GM18517 (cell line): Measurements from ENCODE around the gene SIPA1L3.
A peak's percentile ranks its signal among the peaks of the same experiment; 100 is the strongest.
"Not testable (repeated sequence)": the region's sequence is repeated elsewhere in the genome, so short reads cannot be mapped to it uniquely, and the experiment has no call there.

Experiments
- ATAC-seq: cut with Tn5 transposase; IDR thresholded peaks from one replicate; pipeline ENCODE4 v1.9.1; 2021; ENCODE audit warnings: mild to moderate bottlenecking, moderate library complexity; ENCODE audit not compliant: unreplicated experiment

SIPA1L3 gene, protein sequence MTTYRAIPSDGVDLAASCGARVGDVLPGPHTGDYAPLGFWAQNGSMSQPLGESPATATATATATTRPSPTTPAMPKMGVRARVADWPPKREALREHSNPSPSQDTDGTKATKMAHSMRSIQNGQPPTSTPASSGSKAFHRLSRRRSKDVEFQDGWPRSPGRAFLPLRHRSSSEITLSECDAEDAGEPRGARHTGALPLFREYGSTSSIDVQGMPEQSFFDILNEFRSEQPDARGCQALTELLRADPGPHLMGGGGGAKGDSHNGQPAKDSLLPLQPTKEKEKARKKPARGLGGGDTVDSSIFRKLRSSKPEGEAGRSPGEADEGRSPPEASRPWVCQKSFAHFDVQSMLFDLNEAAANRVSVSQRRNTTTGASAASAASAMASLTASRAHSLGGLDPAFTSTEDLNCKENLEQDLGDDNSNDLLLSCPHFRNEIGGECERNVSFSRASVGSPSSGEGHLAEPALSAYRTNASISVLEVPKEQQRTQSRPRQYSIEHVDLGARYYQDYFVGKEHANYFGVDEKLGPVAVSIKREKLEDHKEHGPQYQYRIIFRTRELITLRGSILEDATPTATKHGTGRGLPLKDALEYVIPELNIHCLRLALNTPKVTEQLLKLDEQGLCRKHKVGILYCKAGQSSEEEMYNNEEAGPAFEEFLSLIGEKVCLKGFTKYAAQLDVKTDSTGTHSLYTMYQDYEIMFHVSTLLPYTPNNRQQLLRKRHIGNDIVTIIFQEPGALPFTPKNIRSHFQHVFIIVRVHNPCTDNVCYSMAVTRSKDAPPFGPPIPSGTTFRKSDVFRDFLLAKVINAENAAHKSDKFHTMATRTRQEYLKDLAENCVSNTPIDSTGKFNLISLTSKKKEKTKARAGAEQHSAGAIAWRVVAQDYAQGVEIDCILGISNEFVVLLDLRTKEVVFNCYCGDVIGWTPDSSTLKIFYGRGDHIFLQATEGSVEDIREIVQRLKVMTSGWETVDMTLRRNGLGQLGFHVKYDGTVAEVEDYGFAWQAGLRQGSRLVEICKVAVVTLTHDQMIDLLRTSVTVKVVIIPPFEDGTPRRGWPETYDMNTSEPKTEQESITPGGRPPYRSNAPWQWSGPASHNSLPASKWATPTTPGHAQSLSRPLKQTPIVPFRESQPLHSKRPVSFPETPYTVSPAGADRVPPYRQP (N-terminal part only)

GRCh38 chr19:37906869-37907734, at the start of gene SIPA1L3:
Gene SIPA1L3, plus strand, starts transcription at chr19:37907208. Its CDS starts 174,358 bp downstream, at chr19:38081566.
- peak; percentile 67 for ATAC-seq

DNA sequence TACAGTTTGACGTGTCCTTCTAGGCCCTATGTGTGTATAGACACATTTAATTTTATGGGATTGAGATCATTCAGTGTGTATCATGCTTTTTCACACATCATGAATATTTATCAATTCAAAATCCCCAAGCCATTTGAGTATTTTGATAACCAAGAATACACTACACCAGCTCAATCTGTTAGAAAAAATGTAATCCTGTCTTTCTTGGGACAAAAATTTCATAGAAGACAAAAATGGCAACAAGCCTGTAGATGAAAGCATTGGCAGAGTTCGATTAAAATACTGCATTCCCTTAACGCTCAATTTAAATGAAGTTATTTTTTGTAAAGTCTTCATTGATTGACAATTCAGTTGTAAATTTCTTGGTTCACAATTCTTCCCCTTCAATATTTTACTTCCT, 42.5 kb upstream of the SIPA1L3 start:
- no peak for ATAC-seq

- ATAC-seq: not testable (repeated sequence)
Measured at GRCh38 chr19:37865930-37866329, 41.1 kb upstream of the SIPA1L3 start.

DNA sequence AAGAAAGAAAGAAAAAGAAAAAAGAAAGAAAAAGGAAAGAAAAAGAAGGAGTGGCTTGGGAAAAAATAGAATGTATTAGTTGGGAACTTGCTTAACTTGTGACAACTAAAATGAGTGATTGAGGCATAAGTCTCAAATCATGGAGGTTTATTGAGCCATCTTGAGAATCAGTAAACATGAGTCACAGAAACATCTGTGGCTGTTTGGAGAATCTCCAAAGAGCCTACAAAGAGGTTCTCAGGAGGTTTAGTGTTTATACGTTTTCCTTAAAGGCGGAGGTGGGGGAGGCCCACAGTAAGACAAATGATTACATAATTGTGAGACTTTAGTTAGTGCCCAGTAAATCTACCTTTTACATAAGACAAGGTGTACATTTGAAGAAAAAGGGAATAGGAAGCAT, 39.2 kb upstream of the SIPA1L3 start:
- ATAC-seq: no peak

- ATAC-seq: no peak
Measured at GRCh38 chr19:37869766-37870340, 37.2 kb upstream of the SIPA1L3 start.

DNA sequence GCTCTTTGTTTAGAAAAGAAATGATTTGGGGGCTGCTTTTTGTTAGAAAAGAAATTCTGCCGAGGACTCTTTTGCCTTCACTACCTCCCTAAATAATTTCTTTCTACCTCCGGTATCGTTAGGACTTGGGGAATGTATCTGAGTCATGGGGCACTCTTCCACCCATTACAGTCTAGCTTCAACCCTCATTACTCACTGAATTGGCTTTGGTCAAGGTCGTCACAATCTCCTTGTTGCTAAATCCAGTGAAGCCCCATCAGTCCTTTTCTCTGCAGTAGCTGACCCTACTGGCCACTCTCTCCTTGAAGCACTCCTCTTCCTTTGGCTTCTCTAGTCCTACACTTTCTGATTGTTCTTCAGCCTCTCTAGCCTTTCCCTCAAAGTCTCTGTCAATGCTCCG, 34.6 kb upstream of the SIPA1L3 start:
- no peak for ATAC-seq

- ATAC-seq: no peak
Measured at GRCh38 chr19:37874784-37875183, 32.2 kb upstream of the SIPA1L3 start.

- no peak for ATAC-seq
Measured at GRCh38 chr19:37876032-37876431, 31.0 kb upstream of the SIPA1L3 start.

DNA sequence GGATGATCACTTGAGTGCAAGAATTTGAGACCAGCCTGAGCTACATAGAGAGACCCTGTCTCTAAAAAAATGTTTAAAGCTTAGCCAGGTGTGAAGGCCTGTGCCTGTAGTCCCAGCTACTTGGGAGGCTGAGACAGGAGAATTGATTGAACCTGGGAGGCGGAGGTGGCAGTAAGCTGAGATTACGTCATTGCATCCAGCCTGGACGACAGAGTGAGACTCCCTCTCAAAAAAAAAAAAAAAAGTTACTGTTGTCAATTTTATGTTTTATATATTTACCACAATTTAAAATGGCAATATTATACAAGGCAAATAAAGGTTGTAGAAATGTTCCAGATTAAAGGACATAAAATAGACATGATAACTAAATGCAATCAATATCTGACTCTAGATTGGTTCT, 29.9 kb upstream of the SIPA1L3 start:
- ATAC-seq: no peak

- no peak for ATAC-seq
Measured at GRCh38 chr19:37885392-37885791, 21.6 kb upstream of the SIPA1L3 start.

GRCh38 chr19:37886571-37886970, 20.4 kb upstream of the SIPA1L3 start:
- ATAC-seq: no peak

DNA sequence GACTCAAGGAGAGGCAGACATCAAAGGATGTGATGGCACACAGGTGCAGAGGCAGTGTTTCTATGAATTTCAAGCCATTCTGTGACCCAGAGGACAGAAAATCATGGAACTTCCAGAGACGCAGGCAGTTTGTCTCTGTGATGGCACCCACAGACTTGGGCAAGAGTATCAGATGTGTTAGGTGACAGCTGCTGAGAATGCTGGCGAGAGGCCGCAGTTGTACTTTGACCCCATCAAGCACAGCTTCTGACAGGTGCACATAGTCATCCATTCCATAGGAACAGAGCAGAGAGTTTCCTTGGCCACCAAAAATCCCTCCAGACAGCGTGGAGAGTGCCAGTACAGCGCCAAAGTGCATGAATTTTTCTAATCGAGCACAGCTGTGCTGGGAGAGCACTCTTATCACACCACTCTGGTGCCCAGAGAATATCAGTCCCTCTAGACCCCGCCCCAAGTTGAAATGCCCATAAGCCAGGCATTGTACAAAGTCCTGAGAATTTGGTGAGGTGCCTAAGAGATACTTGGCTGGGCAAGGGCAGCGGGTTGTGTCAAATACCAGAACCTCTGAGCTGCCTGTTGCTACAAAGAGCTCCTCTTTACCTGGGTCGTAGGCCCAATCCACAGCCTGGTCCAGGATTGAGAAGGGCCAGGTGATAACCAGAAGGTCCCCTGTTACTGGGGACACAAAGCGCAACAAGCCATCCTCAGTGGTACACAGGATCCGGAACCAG, 13.0 kb upstream of the SIPA1L3 start:
- no peak for ATAC-seq

DNA sequence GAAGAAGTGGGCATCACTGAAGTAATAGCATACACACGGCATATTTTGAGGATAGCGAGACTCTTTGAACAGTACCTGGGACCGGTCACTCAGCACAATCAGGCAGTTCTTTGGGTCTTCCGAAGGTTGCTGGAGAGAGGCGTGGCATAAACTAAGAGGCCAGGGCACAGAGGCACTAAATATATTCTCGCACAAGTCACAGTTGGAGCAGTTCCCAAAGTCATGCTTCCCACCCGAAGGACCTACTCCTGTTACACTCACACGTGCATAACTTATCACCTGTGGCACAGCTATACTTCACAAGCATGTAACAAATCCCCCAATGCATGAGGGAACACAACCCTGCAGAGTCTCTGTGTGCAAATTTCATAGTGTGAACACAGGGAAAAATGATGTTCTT, 10.8 kb upstream of the SIPA1L3 start:
- no peak for ATAC-seq

DNA sequence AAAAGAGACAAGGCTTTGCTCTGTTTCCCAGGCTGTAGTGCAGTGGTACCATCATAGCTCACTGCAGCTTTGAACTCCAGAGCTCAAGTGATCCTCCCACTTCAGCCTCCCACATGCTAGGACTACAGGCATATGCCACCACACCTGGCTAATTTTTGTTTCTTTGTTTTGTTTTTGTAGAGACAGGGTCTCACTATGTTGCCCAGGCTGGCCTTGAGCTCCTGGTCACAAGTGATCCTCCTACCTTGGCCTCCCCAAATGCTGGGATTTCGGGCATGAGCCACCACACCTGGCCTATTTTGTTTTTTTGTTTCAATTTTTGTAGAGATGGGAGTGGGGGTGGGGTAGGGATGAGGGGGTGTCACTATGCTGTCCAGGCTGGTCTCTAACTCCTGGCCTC, 7.6 kb upstream of the SIPA1L3 start:
- ATAC-seq: no peak

GRCh38 chr19:37899966-37900365, 7.0 kb upstream of the SIPA1L3 start:
- ATAC-seq: no peak

DNA sequence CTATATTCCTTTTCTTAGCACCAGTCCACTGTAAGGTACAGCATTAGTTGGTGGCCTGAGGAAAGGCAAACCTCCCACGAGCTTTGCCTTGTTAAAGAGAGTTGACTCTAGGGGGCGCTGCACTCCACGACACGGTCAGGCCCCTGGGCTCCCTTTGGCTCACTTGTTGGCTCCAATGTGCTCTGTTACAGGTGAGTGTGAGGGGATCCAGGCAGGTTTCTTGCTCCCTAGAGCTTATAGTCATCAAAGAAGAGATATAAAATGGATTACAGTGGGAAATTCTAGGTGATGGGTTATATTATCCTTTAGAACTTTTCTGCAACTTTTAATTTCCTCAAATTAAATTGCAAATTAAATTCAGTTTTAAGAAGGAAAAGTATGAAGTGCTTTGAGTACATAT, 4.3 kb upstream of the SIPA1L3 start:
- no peak for ATAC-seq

DNA sequence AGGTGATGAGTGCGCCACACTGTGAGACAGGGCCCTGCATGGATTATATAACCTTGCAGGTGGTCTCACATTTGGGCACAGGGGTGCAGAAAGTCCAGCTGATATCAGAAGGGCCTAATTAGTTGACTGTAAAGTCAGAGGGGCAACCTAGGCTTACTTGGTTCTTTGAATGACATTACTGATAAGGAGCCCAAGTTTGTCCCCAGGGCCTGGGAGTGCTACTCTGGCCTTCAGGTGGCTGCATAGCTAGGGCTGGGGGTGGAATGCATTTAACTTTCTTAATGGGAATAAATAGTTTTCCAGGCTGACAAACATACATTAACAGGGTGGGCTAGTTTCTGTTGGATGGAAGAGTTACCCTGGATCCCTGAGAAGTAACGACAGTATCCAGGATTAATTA, 3.9 kb upstream of the SIPA1L3 start:
- ATAC-seq: no peak

DNA sequence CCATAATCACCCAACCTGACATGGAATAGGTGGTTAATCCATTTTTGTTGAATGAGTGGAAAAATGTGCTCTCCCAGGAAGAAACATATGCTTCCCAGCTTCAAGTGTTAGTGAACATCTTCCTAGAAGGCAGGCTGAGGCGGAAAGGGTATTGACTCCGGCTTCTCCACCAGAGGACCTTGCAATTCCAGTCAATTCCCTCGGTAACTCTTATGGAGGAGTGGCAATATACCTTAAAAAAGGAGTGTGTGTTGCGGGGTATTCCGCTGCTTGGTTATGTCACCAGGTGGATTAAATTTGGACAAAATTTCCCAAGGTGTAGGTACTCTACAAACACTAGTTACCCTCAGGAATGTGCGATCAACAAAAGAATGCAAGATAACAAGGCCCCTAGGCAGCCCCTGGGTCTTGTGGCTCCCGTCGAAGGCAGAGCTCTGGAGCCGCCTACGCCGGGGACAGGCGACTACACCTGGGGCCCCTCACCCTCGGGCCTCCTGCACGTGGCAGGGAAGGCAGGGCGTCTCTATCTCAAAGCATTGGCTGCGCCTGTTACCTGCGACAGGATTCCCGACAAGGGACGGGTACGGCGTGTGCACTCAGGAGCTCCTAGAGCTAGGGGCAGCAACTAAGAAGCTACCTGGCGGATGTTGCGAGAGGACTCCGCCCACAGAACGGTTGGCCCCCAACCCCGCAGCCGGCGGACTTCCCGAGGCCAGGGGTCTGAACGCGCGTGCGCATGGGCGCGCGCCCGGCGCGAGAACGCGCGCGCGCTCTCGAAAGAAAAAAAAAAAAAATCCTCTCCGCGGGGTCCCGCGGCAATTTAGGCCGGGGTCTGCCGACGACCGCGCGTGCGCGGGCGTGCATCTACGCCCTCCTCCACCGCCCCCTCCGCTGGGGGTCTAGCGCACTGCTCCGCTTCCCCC, 801 bp upstream of the SIPA1L3 start, which contains the start of gene WDR87:
TSS of gene WDR87 (minus strand) at position 649 of the 923 bp plus-strand sequence. CDS start 8,355 bp downstream, outside the sequence.
- ATAC-seq: peak; percentile 28
